Osteoblast (primary cell): ENCODE measurements around the gene MON2. TPM values are rescaled to one million over a fixed set of nuclear protein-coding genes. Genes with fewer than 3 reads are reported as not detected.

Experiments used
- DNase-seq: peaks from one replicate; pipeline ENCODE4 v3.0.0; 2011; ENCODE audit warnings: low spot score, mixed read lengths; ENCODE audit not compliant: insufficient read length; ENCODE audit errors: missing footprints
- H2AFZ ChIP-seq: 2 replicates; pipeline ENCODE4 v1.6.0; 2011; ENCODE audit warnings: mild to moderate bottlenecking, low read length
- H3K27ac ChIP-seq: 2 replicates; pipeline ENCODE4 v1.5.1; 2011; ENCODE audit warnings: mild to moderate bottlenecking, low read depth, low read length, moderate library complexity
- H3K27me3 ChIP-seq: 2 replicates; pipeline ENCODE4 v1.6.0; 2012; ENCODE audit warnings: mild to moderate bottlenecking, control low read depth, inconsistent platforms, low read length, moderate library complexity; ENCODE audit not compliant: insufficient read depth
- H3K36me3 ChIP-seq: 2 replicates; pipeline ENCODE4 v1.5.1; 2011; ENCODE audit warnings: mild to moderate bottlenecking, low read length, control low read depth, moderate library complexity; ENCODE audit not compliant: insufficient read depth
- H3K4me1 ChIP-seq: 2 replicates; pipeline ENCODE4 v1.5.1; 2011; ENCODE audit warnings: mild to moderate bottlenecking, low read length, control low read depth, moderate library complexity; ENCODE audit not compliant: insufficient read depth
- H3K4me2 ChIP-seq: 2 replicates; pipeline ENCODE4 v1.6.0; 2011; ENCODE audit warnings: mild to moderate bottlenecking, low read length; ENCODE audit not compliant: insufficient read depth
- H3K4me3 ChIP-seq: fragments of 200-600 bp; sonication (generic); 3 replicates; pipeline ENCODE4 v1.5.1; 2012; ENCODE audit warnings: mild to moderate bottlenecking, low read length, inconsistent platforms; ENCODE audit not compliant: insufficient read depth
- H3K79me2 ChIP-seq: 2 replicates; pipeline ENCODE4 v1.6.0; 2012; ENCODE audit warnings: mild to moderate bottlenecking, low read length, control low read depth, inconsistent platforms; ENCODE audit not compliant: insufficient read depth
- H3K9me3 ChIP-seq: 2 replicates; pipeline ENCODE4 v1.5.1; 2011; ENCODE audit warnings: low read depth, low read length, control low read depth
- H4K20me1 ChIP-seq: 2 replicates; pipeline ENCODE4 v1.6.0; 2012; ENCODE audit warnings: mild to moderate bottlenecking, low read length, control low read depth; ENCODE audit not compliant: insufficient read depth
- total RNA-seq: library from RNA; depleted of rRNA; stranded (reverse); fragments of >200 nt; gene quantifications from 2 replicates; pipeline ENCODE4 v1.2.3, GENCODE V29; 2012
- TF ChIP-seq, protein P1 (sequence below): IDR thresholded peaks from 2 replicates; pipeline ENCODE4 v1.5.1; 2011; ENCODE audit warnings: mild to moderate bottlenecking, low read depth, low read length, moderate library complexity; ENCODE audit errors: extremely low read depth

MON2 gene
- total RNA-seq, 1 donor = 63.0 TPM

DNA sequence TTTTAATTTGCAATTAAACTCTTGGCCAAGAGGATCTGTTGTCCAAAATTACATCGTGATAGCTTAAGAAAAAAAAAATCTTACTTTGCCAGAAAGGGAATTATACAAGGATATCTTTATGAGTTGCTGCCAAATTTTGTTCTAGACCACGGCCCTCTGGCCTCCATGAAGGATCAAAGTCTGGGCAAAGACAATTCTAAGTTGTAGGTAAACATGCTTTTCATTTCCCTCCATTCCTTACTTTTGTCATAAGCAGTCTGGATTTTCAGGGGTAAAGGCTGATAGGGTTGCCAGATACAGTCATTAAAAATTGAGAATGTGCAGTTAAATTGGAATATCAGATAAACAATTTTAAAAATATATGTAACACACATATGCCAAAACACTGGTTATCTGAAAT, 135.1 kb downstream of the MON2 start:
- peak overlapping the region; percentile 98 for H3K27ac ChIP-seq
- H3K27me3 ChIP-seq = no peaks in the 10 kb centered on the region
- peaks cover 12% of the 10 kb centered on the region for H3K36me3 ChIP-seq
- peak overlapping the region; percentile 92 for H3K4me2 ChIP-seq
- peak overlapping the region; percentile 90 for H3K4me3 ChIP-seq
- no peak overlapping the region for H2AFZ ChIP-seq
- no peak for DNase-seq
- H3K79me2 ChIP-seq = peaks cover 53% of the 10 kb centered on the region
- peaks cover 25% of the 10 kb centered on the region for H3K4me1 ChIP-seq
- TF ChIP-seq, protein P1, sequence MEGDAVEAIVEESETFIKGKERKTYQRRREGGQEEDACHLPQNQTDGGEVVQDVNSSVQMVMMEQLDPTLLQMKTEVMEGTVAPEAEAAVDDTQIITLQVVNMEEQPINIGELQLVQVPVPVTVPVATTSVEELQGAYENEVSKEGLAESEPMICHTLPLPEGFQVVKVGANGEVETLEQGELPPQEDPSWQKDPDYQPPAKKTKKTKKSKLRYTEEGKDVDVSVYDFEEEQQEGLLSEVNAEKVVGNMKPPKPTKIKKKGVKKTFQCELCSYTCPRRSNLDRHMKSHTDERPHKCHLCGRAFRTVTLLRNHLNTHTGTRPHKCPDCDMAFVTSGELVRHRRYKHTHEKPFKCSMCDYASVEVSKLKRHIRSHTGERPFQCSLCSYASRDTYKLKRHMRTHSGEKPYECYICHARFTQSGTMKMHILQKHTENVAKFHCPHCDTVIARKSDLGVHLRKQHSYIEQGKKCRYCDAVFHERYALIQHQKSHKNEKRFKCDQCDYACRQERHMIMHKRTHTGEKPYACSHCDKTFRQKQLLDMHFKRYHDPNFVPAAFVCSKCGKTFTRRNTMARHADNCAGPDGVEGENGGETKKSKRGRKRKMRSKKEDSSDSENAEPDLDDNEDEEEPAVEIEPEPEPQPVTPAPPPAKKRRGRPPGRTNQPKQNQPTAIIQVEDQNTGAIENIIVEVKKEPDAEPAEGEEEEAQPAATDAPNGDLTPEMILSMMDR = no peak
- no peaks in the 10 kb centered on the region for H3K9me3 ChIP-seq
- H4K20me1 ChIP-seq = peaks cover 20% of the 10 kb centered on the region

DNA sequence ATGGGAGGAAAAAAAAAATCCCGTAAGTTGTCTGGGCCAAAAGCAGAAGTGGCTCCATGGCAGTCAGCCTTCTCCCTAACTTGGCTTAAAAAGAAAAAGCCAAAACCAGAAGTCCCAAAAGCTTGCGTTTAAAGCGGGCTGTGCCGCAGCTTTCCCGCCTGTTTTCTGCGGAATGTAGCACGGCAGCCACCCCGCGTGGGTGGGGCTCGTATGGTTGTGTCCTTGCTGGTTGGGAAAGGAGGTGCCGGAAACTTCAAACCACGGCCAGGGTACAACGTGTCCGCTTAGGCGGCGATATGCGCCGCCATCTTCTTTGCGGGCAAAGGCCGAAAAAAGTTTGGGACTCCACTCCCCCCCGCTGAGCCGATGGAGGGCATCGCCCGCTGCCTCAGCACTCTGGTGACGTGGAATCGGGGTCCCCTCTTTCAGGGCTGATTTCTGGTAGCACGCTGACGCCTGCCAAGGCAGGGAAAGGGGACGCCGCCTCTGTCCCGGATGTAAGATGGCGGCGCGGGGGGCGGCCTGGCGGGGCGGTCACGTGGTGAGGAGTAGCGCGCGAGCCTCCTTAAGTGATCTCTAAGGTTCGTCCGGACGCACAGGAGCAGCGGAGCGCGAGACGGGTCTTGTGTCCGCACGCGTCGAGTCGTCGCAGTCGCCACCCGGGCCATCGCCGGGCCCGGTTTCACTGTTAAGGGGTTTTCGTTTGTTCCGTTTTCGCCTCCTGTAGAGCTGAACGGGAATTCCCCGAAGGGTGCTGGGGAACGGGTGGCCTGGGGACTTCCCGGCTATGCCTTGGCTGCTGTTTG, 135.8 kb downstream of the MON2 start:
- DNase-seq = peak; percentile 92
- Histone ChIP-seq H2AFZ (peak overlapping the region; percentile 91), H3K27ac (peak overlapping the region; percentile 98), H3K4me1 (peaks cover 26% of the 10 kb centered on the region), H3K4me2 (peak overlapping the region; percentile 92), H3K9me3 (no peaks in the 10 kb centered on the region), H3K27me3 (no peaks in the 10 kb centered on the region), H4K20me1 (peaks cover 22% of the 10 kb centered on the region), H3K79me2 (peaks cover 60% of the 10 kb centered on the region), H3K4me3 (peak overlapping the region; percentile 90), H3K36me3 (peaks cover 12% of the 10 kb centered on the region)
- TF ChIP-seq, protein P1 = no peak

DNA sequence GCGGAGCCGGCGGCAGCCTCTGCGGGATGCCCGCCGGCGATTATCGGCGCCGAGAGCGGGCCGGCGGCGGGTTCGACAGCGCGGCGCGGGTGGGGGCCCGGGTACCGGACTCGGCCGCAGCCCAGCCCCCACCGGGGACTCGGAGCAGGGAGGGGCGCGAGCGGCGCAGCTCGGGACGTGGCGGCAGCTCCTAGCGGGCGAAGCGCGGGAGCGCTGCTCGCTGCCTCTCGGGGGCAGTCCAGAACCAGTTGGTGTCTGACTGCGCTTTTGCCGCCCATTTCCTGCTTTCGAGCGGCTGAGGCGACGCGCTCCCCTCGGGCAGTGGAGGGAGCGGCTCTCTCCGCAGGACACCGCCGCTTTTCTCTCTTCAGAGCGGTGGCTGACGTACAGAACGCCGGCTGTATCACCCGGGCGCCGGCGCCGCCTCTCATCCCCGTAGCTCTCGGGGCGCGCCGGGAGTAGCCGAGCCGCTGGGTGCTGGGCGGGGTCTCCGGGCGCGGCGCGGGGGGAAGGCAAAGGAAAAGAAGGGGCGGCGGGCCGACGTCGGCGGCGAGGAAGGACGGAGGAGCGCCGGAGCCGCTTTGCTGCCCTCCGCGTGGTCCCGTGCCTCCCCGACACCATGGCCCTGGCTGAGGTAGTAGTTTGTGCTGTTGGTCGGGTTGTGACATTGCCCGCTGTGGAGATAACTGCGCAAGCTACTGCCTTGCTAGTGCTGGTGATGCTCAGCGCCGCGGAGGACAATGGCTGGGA, 136.6 kb downstream of the MON2 start:
- Histone ChIP-seq H3K27ac (peak overlapping the region; percentile 98), H3K4me2 (peak overlapping the region; percentile 92), H4K20me1 (peaks cover 26% of the 10 kb centered on the region), H3K4me3 (peak overlapping the region; percentile 90), H3K36me3 (peaks cover 18% of the 10 kb centered on the region), H3K27me3 (no peaks in the 10 kb centered on the region), H3K79me2 (peaks cover 68% of the 10 kb centered on the region), H3K4me1 (peaks cover 26% of the 10 kb centered on the region), H3K9me3 (no peaks in the 10 kb centered on the region), H2AFZ (peak overlapping the region; percentile 91)
- DNase-seq = peak; percentile 94
- TF ChIP-seq, protein P1 = peak; percentile 33

DNA sequence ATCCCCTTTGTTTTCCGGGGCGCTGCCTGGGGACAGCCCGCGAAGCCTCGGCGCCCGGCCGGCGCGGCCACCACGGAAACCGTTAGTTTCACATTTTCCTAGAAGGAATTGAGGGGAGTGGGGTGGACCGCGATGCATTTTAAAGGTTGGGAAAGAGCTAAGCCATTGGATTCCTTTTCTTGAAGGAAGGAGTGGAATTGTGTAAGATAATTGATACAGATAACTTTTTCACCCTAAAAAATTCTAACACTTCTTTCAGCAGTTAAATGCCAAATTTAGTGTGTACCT, 137.1 kb downstream of the MON2 start:
- Histone ChIP-seq H3K79me2 (peaks cover 70% of the 10 kb centered on the region), H3K9me3 (no peaks in the 10 kb centered on the region), H3K36me3 (peaks cover 19% of the 10 kb centered on the region), H2AFZ (no peak overlapping the region), H3K4me2 (peak overlapping the region; percentile 92), H3K27ac (peak overlapping the region; percentile 98), H4K20me1 (peaks cover 28% of the 10 kb centered on the region), H3K4me1 (peaks cover 26% of the 10 kb centered on the region), H3K27me3 (no peaks in the 10 kb centered on the region), H3K4me3 (peak overlapping the region; percentile 90)
- TF ChIP-seq, protein P1 = no peak
- peak; percentile 65 for DNase-seq
